Measurements from ENCODE around the gene SLC25A25.

SLC25A25 gene

DNA sequence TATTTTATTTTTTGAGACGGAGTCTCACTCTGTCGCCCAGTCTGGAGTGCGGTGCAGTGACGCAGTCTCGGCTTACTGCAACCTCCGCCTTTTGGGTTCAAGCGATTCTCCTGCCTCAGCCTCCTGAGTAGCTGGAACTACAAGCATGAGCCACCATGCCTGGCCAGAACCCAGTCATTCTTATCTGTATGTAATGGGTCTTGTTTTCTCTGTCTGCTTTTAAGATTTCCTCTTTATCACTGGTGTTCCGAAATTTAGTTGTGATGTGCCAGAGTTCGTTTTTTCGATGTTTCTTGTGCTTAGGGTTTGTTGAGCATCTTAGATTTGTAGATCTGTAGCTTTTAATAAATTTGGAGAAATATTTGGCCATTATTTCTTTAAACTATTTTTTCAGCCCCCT is 19.2 kb downstream of the SLC25A25 start:
- Histone ChIP-seq H2BK5ac (ENCODE audit: low read length) (no peak overlapping the region), H3K36me3 (replicated peaks in 1 of 2; ENCODE audit: control insufficient read depth in 2 of 2, insufficient read depth in 2 of 2, low read length in 2 of 2) (peaks cover 0 to 9% of the 10 kb centered on the region in 2 donors), H2AFZ (ENCODE audit: low read length) (no peak overlapping the region), H2BK15ac (ENCODE audit: low read length) (no peak overlapping the region), H2AK5ac (ENCODE audit: low read depth, low read length) (no peak overlapping the region), H3K4me2 (ENCODE audit: insufficient read depth, low read length, poor library complexity, severe bottlenecking) (no peak overlapping the region), H3K4me1 (ENCODE audit: control insufficient read depth in 2 of 2, insufficient read depth in 1 of 2, low read depth in 1 of 2, low read length in 2 of 2) (peaks cover 7 to 13% of the 10 kb centered on the region in 2 donors), H4K8ac (ENCODE audit: low read depth, low read length) (no peak overlapping the region), H3K14ac (ENCODE audit: low read length) (no peak overlapping the region), H3K18ac (ENCODE audit: low read length) (no peak overlapping the region), H4K91ac (ENCODE audit: low read depth, low read length, poor library complexity) (no peak overlapping the region), H2BK12ac (ENCODE audit: low read length) (no peak overlapping the region), H3K27ac (replicated peaks; ENCODE audit: low read length) (no peak overlapping the region), H3K9me3 (replicated peaks in 1 of 2; ENCODE audit: control insufficient read depth in 2 of 2, insufficient read depth in 1 of 2, low read depth in 1 of 2, low read length in 2 of 2) (no peaks in the 10 kb centered on the region), H2BK120ac (ENCODE audit: low read depth, low read length) (no peak overlapping the region), H3K79me1 (ENCODE audit: low read depth, low read length) (no peaks in the 10 kb centered on the region), H3K4ac (ENCODE audit: low read length) (no peak overlapping the region), H3K4me3 (ENCODE audit: low read length in 2 of 2) (no peak overlapping the region), H3K23ac (ENCODE audit: low read depth, low read length, poor library complexity) (no peak overlapping the region), H3K27me3 (ENCODE audit: control insufficient read depth in 3 of 3, insufficient read depth in 3 of 3, low read depth in 1 of 3, low read length in 3 of 3) (no peaks in the 10 kb centered on the region), H3K9ac (ENCODE audit: low read depth, low read length, poor library complexity) (no peak overlapping the region)
- WGBS, 2 donors (ENCODE audit: extremely low coverage in 2 of 2, insufficient read length in 2 of 2, insufficient replicate concordance in 1 of 2), result no CpG with 5 or more reads among the region's 10 CpGs
- DNase-seq (ENCODE audit: low spot score), result no peak

DNA sequence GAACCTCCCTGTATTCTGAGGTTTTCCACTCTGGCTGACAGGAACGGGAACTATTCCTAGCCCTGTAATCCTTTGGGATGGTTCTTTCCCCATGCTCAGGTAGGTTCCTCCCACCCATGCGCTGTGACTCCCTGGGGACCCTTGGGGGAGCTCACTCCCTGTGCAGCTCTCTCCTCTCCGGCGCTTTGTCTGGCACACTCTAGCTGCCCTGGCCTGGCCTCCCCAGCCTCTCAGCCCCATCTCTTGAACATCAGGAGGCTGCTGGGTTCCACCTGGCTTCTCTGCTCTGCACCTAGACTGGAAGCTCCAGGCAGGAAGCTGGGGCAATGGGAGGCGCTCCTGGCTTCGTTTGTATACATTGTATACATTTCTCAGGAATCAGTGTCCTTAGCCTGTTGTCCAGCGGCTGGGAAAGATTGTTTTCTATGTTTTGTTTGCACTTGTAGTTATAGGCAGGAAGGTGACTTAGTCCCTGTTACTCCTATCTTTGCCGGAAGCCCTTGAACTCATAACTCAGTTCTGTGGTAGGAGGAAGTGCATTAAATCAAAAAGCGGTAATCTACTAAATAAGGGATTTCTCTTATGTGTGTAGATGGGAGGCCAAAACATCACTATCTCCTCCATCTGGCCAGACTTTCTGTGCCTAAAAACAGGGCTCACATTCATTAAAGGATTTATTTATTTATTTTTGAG is 20.4 kb downstream of the SLC25A25 start:
- H2AK5ac ChIP-seq (ENCODE audit: low read depth, low read length), result peak overlapping the region; percentile 14
- H3K4me1 ChIP-seq (ENCODE audit: control insufficient read depth in 2 of 2, insufficient read depth in 1 of 2, low read depth in 1 of 2, low read length in 2 of 2), result peaks cover 7 to 20% of the 10 kb centered on the region in 2 donors
- no peaks in the 10 kb centered on the region for H3K79me1 ChIP-seq (ENCODE audit: low read depth, low read length)
- H2AFZ ChIP-seq (ENCODE audit: low read length), result no peak overlapping the region
- H2BK5ac ChIP-seq (ENCODE audit: low read length), result no peak overlapping the region
- no peak overlapping the region for H3K4me2 ChIP-seq (ENCODE audit: insufficient read depth, low read length, poor library complexity, severe bottlenecking)
- H2BK15ac ChIP-seq (ENCODE audit: low read length), result no peak overlapping the region
- no peak overlapping the region for H4K8ac ChIP-seq (ENCODE audit: low read depth, low read length)
- H2BK12ac ChIP-seq (ENCODE audit: low read length), result no peak overlapping the region
- no peak overlapping the region for H3K27ac ChIP-seq (replicated peaks; ENCODE audit: low read length)
- no peak for DNase-seq (ENCODE audit: low spot score)
- H4K91ac ChIP-seq (ENCODE audit: low read depth, low read length, poor library complexity), result no peak overlapping the region
- H3K18ac ChIP-seq (ENCODE audit: low read length), result no peak overlapping the region
- H3K23ac ChIP-seq (ENCODE audit: low read depth, low read length, poor library complexity), result no peak overlapping the region
- no peak overlapping the region for H3K14ac ChIP-seq (ENCODE audit: low read length)
- H2BK120ac ChIP-seq (ENCODE audit: low read depth, low read length), result no peak overlapping the region
- H3K27me3 ChIP-seq (ENCODE audit: control insufficient read depth in 3 of 3, insufficient read depth in 3 of 3, low read depth in 1 of 3, low read length in 3 of 3), result no peaks in the 10 kb centered on the region
- peaks cover 0 to 9% of the 10 kb centered on the region in 2 donors for H3K36me3 ChIP-seq (replicated peaks in 1 of 2; ENCODE audit: control insufficient read depth in 2 of 2, insufficient read depth in 2 of 2, low read length in 2 of 2)
- no CpG with 5 or more reads among the region's 9 CpGs for WGBS, 2 donors (ENCODE audit: extremely low coverage in 2 of 2, insufficient read length in 2 of 2, insufficient replicate concordance in 1 of 2)
- H3K9me3 ChIP-seq (replicated peaks in 1 of 2; ENCODE audit: control insufficient read depth in 2 of 2, insufficient read depth in 1 of 2, low read depth in 1 of 2, low read length in 2 of 2), result no peaks in the 10 kb centered on the region
- H3K9ac ChIP-seq (ENCODE audit: low read depth, low read length, poor library complexity), result no peak overlapping the region
- H3K4me3 ChIP-seq (ENCODE audit: low read length in 2 of 2), result no peak overlapping the region
- no peak overlapping the region for H3K4ac ChIP-seq (ENCODE audit: low read length)

DNA sequence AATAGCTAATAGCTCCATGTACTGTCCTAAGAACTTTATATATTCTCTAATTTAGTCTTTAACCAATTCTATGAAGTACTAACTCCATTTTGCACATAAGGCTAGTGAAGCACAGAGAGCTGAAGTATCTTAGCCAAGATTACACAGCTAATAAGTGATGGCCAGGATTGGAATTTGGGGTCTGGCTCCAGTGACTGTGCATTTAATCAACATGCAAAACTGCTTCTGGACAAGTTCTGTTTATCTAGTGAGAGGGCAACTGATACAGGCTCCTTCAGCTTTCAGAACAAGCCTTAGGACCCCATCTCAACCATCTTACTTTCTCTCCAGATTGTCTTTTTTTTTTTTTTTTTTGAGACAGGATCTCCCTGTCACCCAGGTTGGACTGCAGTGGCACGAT is 21.3 kb downstream of the SLC25A25 start:
- no peaks in the 10 kb centered on the region for H3K9me3 ChIP-seq (replicated peaks in 1 of 2; ENCODE audit: control insufficient read depth in 2 of 2, insufficient read depth in 1 of 2, low read depth in 1 of 2, low read length in 2 of 2)
- no peak overlapping the region for H2BK5ac ChIP-seq (ENCODE audit: low read length)
- no peak overlapping the region for H2AK5ac ChIP-seq (ENCODE audit: low read depth, low read length)
- no peak overlapping the region for H2BK120ac ChIP-seq (ENCODE audit: low read depth, low read length)
- DNase-seq (ENCODE audit: low spot score), result no peak
- no peaks in the 10 kb centered on the region for H3K27me3 ChIP-seq (ENCODE audit: control insufficient read depth in 3 of 3, insufficient read depth in 3 of 3, low read depth in 1 of 3, low read length in 3 of 3)
- H3K36me3 ChIP-seq (replicated peaks in 1 of 2; ENCODE audit: control insufficient read depth in 2 of 2, insufficient read depth in 2 of 2, low read length in 2 of 2), result peaks cover 0 to 9% of the 10 kb centered on the region in 2 donors
- no peak overlapping the region for H3K4me3 ChIP-seq (ENCODE audit: low read length in 2 of 2)
- no peak overlapping the region for H2BK15ac ChIP-seq (ENCODE audit: low read length)
- H3K14ac ChIP-seq (ENCODE audit: low read length), result no peak overlapping the region
- no peak overlapping the region for H3K27ac ChIP-seq (replicated peaks; ENCODE audit: low read length)
- H3K79me1 ChIP-seq (ENCODE audit: low read depth, low read length), result no peaks in the 10 kb centered on the region
- no peak overlapping the region for H4K8ac ChIP-seq (ENCODE audit: low read depth, low read length)
- no peak overlapping the region for H2AFZ ChIP-seq (ENCODE audit: low read length)
- no peak overlapping the region for H4K91ac ChIP-seq (ENCODE audit: low read depth, low read length, poor library complexity)
- H2BK12ac ChIP-seq (ENCODE audit: low read length), result no peak overlapping the region
- no peak overlapping the region for H3K4me2 ChIP-seq (ENCODE audit: insufficient read depth, low read length, poor library complexity, severe bottlenecking)
- no peak overlapping the region for H3K9ac ChIP-seq (ENCODE audit: low read depth, low read length, poor library complexity)
- H3K4ac ChIP-seq (ENCODE audit: low read length), result no peak overlapping the region
- no CpG with 5 or more reads among the region's 1 CpG for WGBS, 2 donors (ENCODE audit: extremely low coverage in 2 of 2, insufficient read length in 2 of 2, insufficient replicate concordance in 1 of 2)
- peaks cover 6 to 27% of the 10 kb centered on the region in 2 donors for H3K4me1 ChIP-seq (ENCODE audit: control insufficient read depth in 2 of 2, insufficient read depth in 1 of 2, low read depth in 1 of 2, low read length in 2 of 2)
- H3K18ac ChIP-seq (ENCODE audit: low read length), result no peak overlapping the region
- H3K23ac ChIP-seq (ENCODE audit: low read depth, low read length, poor library complexity), result no peak overlapping the region

DNA sequence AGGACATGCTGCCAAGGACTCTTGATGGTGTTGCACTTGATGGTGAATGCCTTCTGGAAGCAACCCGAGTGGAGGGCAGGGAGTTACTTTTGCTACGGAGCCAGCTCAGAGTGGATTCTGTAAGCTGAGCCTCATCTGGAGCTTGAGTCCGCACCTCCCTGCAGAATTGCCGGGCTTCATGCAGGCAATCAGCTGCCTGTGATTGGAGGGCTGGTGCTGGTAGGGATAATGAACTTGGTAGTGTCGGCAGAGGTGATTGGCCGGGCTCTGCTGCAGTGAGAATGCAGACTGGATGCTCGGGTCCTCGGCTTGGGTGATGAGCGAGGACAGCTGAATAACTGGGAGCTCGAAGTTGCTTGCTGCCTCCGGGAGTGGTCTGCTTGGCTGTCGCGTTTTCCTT is 23.1 kb downstream of the SLC25A25 start:
- Histone ChIP-seq H3K4ac (ENCODE audit: low read length) (no peak overlapping the region), H3K9ac (ENCODE audit: low read depth, low read length, poor library complexity) (no peak overlapping the region), H3K4me3 (ENCODE audit: low read length in 2 of 2) (peak overlapping the region in 1 of 2 donors; percentile 30), H3K27ac (replicated peaks; ENCODE audit: low read length) (no peak overlapping the region), H3K18ac (ENCODE audit: low read length) (no peak overlapping the region), H3K14ac (ENCODE audit: low read length) (no peak overlapping the region), H3K27me3 (ENCODE audit: control insufficient read depth in 3 of 3, insufficient read depth in 3 of 3, low read depth in 1 of 3, low read length in 3 of 3) (no peaks in the 10 kb centered on the region), H3K9me3 (replicated peaks in 1 of 2; ENCODE audit: control insufficient read depth in 2 of 2, insufficient read depth in 1 of 2, low read depth in 1 of 2, low read length in 2 of 2) (no peaks in the 10 kb centered on the region), H4K8ac (ENCODE audit: low read depth, low read length) (no peak overlapping the region), H3K79me1 (ENCODE audit: low read depth, low read length) (peaks cover 2% of the 10 kb centered on the region), H2BK120ac (ENCODE audit: low read depth, low read length) (no peak overlapping the region), H2AK5ac (ENCODE audit: low read depth, low read length) (no peak overlapping the region), H3K36me3 (replicated peaks in 1 of 2; ENCODE audit: control insufficient read depth in 2 of 2, insufficient read depth in 2 of 2, low read length in 2 of 2) (peaks cover 0 to 5% of the 10 kb centered on the region in 2 donors), H2AFZ (ENCODE audit: low read length) (peak overlapping the region; percentile 32), H3K4me1 (ENCODE audit: control insufficient read depth in 2 of 2, insufficient read depth in 1 of 2, low read depth in 1 of 2, low read length in 2 of 2) (peaks cover 12 to 36% of the 10 kb centered on the region in 2 donors), H3K23ac (ENCODE audit: low read depth, low read length, poor library complexity) (no peak overlapping the region), H2BK5ac (ENCODE audit: low read length) (no peak overlapping the region), H2BK12ac (ENCODE audit: low read length) (no peak overlapping the region), H4K91ac (ENCODE audit: low read depth, low read length, poor library complexity) (no peak overlapping the region), H2BK15ac (ENCODE audit: low read length) (no peak overlapping the region), H3K4me2 (ENCODE audit: insufficient read depth, low read length, poor library complexity, severe bottlenecking) (no peak overlapping the region)
- no CpG with 5 or more reads among the region's 13 CpGs for WGBS, 2 donors (ENCODE audit: extremely low coverage in 2 of 2, insufficient read length in 2 of 2, insufficient replicate concordance in 1 of 2)
- DNase-seq (ENCODE audit: low spot score), result no peak

All from neuronal stem cell (in vitro differentiated cells).